Liver (tissue), 3 donors: ENCODE data around the gene AJAP1.

ENCODE experiments used
- CTCF ChIP-seq: fragments of 150-350 bp; IDR thresholded peaks from 2 replicates; pipeline ENCODE4 v1.5.1; 2017; ENCODE audit warnings: improper control_type of control experiment, low read depth, low read length; ENCODE audit not compliant: missing input control
- FOXA1 ChIP-seq: IDR thresholded peaks from 2 replicates; pipeline ENCODE4 v1.6.1; 2016; ENCODE audit warnings: antibody characterized with exemption
- SP1 ChIP-seq: IDR thresholded peaks from 2 replicates; pipeline ENCODE4 v1.6.1; 2018; ENCODE audit warnings: antibody characterized with exemption, mild to moderate bottlenecking
- YY1 ChIP-seq: IDR thresholded peaks from 2 replicates; pipeline ENCODE4 v1.6.1; 2016; ENCODE audit warnings: antibody characterized with exemption, mild to moderate bottlenecking
- ZBTB33 ChIP-seq: IDR thresholded peaks from 2 replicates; pipeline ENCODE4 v1.6.1; 2016; ENCODE audit warnings: antibody characterized with exemption
- donor health status: healthy.
- donor health status: healthy.

DNA sequence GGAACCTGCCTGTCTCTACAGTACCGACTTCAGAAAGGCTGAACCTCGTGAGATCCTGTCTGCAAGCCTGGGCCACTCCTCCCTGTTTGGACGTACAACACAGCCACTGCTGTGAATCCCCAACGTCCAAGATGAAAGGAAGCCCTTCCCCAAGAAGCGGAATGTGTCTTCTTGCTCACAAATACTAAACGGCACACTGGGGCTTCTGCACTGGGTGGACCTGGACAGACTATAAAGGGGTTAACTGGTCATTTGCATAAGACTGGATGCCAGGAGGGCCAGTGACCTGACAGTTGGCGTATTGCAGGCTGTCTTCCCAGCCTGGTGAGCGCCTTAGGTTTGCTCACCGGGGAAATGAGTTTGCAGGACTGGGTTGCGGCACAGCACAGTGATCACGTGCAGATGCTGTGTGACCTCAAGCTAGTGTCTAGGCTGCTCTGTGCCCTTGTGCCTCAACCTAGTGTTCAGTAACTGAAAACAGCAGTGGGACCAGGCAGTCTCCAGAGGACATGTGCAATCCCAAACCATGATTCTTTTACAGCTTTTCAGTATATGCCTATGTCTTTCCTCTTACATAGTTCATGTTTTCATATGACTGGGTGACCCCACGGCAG lies 19.5 kb upstream of the AJAP1 start:
- TF ChIP-seq SP1 (no peak), CTCF (no peak), YY1 (no peak), FOXA1 (no peak), ZBTB33 (no peak)
